Amygdala (tissue), 56 donors: ENCODE results near the gene USP22.

Source experiments
- DNase-seq, 56 donors: peaks; one replicate each; lab custom pipeline; 2025; lab: John Stamatoyannopoulos, UW

USP22 gene

DNA sequence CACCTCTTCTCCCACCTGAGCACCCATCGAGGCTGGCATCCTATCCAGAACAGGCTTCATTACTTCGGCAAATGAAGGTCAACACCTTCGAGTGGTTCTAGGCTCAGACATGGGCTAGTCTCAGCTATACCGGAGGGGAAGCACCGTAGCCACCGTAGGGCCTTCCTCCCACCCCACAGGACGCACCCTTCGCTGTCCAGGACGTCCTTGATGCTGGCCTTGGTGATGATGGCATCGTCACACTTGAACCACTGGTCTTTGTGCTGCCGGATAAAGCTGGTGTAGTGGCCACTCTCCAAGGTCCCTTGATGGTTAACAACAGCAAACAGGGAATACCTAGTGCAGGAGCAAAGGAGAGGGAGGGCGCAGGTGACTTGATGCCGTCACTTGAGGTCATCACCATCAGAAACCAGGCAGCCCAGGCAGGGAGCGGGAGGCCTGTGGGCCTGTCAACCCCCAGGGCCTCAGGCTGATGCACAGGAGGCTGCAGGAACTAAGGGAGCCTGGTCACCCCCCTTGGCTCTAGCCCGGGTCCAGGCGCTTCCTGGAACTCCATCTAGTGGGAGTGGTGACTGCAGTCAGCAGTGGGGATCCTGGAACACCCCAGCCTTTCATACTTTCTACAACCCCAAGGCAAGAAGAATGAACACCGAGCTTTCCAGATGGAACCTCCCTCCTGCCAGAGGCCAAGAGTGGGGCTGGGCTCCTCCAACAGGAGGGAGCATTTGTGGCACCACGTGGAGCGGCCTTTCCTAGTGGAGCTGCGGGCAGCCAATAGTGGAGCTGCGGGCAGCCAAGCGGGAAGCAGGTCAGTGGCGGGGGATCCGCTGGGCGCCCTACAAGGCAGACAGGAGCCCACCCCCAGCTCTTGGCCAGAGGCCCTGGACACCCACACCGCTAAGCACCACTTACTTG is 38.5 kb downstream of the USP22 start:
- DNase-seq: peak in 17 of 56 donors; percentile 19 to 54 (median 38)

DNA sequence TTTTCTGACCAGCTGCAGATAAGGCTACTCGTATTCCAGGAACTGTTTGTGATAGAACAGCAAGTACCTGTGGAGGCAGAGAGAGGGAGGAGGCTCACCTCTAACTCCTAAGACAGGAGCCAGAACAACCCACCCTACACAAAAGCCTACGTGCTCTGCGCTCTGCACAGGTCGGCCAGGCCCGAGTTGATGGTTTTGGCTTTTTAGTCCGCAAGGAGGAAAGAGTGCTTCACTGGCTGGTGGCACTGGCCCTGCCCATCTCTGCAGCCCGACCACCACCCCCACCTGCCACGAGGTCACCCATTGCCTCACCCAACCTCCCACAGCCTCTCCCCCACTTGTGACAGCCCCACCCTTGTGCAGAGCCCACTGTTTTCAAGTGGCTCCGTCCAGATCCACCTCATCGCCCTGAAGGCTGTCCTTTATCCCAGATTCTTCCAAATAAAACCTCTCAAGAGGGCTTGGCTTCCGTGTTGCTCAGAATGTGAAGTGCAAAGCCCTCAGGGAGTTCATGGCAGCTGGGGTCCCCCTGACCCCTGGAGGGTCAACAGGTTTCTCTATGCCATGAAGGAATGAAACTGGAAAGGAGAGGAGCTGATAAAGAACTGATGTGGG is 39.7 kb downstream of the USP22 start:
- no peak for DNase-seq

DNA sequence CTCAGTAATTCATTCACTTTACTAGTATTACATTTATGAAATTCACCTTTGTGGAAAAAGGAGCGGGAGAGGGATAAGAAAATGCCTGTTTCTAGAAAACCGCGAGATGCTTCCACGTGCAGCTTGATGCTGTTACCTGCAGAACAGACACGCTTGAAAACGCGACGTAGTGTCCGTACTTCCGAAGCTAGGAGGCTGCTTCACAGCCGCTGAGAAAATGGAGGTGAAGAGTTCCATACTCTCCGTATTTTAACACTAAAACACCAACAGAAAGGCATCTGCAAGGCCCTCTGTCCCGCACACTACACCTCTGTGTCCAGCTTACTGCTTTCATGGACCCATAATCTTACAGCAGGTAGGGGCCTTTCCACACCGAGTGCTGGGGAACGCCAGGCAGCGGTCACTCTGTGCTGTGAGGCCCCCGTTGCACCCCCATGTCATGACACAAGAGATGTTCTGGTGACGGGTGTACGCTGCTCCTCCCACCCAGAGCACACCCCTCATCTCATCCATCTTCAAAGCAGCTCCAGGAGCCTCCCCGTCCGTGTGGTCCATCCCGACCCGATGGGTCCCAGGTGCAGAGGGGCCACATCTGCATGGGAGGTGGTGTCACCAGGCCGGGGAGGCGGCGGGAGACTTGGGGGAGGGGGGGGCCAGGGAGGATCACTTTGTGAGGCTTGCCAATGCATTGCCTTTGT is 40.4 kb downstream of the USP22 start:
- DNase-seq: no peak

DNA sequence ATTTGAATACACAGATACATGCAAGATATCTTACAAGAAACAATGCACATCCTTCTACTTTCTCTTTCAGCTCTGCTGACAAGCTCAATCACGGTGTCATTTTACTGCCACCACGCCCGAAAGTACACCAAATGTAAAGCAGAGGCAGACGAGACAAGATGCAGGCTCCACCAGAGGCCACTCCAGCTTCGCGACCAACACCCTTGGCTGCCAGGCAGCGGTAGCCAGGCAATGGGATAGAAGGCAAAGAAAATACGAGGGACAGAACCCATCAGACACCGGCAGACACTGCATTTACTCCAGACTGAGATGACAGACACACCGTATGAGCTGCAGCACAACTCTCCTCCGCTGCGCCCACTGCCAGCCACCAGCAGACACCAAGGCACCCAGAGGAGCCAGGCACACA is 41.0 kb downstream of the USP22 start:
- peak in 19 of 56 donors; percentile 20 to 66 (median 40) for DNase-seq

DNA sequence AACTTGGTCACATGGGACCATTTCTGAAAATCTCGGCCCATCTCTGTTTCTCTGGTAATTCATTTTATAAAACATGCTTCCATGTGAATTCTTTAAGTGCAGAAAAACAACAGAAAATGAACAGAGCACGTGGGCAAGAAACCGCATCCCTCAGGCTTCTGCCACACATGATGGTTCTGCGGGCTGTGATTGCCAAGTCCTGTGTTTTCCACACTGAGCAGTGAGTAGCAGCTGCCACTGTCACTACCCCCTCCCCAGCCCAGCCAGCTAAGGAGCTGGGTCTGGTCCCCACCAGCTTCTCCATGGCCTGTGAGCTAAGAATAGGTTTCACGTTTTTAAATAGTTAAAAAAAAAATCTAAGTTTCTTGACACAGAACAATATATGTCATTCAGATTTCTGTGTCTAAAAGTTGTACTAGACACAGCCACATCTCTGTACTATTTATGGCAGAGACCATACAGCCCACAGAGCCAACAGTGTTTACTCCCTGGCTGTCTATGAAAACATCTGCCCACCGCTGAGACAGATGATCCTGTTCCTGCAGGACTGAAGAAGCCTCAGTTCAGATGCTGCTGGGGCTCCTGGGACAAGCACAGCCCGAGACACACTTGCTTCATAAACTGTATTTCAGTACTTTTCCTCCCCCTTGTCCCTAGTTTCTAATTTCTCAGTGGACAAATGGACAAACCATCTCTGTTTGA is 41.5 kb downstream of the USP22 start:
- peak in 16 of 56 donors; percentile 17 to 68 (median 44) for DNase-seq

DNA sequence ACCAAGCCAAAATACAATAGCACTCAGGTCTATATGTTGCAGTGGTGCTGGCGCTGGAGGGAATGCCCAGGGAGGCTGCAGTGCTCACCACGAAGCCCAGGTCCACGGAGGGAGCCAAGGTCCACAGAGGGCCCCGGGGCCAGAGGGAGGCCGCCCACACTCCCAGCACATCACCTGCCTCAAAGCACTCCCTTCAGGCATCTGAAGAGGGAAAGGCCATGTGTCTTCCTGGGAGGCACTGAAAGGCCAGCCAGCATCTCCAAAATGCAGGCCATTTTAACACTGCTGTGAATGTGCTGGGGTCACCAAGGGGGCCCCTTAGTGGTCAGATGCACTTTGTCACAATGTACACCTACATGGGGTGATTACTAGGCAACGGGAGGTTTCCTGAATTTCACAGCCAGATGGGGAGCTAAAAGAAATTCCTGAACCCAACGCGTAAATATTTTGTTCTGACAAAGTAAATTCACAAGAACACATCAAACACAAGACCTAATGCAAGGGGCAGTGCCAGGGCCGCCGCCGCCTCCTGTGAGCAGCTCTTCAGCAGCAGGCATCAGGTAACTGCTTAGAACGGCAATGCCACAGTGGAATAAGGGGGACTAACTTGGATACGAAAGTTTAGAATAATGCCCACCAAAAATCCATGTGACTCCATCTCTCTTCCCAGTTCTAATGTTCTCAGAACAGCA is 42.8 kb downstream of the USP22 start:
- DNase-seq: no peak

DNA sequence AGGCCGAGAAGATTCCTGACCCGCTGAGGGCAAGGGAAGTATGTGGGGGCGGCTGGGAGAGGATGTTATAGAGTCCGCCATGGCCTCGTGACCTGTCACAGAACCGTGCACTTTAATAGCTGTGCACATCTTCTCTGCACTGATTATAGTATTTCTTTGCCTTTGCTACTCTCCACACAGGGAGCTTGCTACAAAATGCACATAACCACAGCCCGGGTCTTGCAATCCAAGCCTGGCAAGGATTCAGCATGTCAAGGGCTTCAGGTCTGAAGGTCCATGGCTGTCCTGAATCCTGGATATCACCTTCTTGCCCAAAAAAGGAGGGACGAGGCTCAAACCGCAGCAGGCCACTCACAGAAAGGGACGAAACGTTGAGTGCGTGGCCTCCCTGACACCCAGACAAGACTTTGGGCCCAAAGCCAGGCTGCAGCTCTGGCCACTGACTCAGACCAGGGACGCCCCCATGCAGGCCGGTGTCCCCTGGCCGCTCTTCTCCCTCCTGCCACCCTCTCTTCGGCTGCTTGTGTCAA is 43.7 kb downstream of the USP22 start:
- DNase-seq: peak in 9 of 56 donors; percentile 13 to 55 (median 36)

DNA sequence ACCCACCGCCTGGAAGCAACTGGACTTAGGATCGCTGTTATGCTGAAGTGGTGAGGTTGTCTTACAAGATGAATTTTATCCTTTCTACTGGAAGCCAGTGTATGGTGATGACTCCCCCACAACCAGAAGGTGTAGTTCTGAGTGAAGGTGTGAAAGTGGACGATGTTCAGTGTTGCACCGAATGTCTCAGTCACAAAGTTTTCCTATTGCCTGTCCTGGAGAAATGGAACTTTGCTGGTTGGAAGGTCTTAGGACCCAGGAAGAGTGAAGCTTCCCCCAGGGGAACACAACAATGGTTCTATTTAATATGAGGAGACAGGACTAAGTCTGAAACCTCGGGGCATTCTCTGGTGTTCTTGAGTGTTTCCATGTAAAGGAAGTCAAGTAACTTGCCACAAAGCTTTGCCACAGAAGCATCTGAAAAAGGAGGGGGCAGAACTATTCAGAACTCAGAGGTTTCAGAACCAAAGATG is 44.2 kb downstream of the USP22 start:
- no peak for DNase-seq

DNA sequence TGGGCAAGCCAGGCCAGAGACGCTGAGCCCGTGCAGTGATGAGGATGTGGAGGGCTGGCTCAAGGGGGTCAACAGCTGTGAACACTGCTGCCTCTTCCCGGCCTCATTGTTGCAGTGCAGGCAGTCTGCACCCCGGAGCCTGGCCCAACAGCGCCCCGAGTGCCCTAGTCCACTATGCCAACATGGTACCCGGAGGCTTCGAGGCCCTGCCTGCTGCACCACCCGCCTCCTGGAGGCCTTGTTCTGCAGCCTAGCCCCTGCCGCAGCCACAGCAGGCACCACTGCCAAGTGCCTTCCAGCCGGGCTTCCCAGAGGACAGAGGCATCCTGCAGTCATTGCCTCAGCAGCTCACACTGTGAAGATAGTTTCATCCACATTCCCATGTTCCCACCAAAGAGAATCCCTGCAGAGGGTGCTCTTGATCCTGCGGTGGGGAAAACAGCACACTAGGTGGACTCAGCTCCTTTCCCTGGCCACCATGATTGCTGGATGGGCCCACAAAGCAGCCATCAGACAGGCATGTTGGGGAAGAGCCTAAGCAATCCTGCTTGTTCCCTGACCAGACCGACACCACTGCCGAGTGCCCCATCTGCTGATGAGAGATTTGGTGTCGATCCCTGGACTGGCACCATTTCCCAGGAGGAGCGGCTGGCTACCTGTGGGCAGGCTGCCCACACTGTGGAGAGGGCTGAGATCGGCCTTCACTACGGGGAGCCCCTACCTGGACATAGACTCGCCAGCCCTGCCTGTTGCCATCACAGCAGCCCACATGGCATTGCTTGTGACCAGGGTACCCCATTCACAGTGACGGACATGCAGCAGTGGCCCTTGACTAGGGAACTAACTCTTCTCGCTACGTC is 44.9 kb downstream of the USP22 start:
- DNase-seq: peak in 5 of 56 donors; percentile 17 to 39 (median 32)

DNA sequence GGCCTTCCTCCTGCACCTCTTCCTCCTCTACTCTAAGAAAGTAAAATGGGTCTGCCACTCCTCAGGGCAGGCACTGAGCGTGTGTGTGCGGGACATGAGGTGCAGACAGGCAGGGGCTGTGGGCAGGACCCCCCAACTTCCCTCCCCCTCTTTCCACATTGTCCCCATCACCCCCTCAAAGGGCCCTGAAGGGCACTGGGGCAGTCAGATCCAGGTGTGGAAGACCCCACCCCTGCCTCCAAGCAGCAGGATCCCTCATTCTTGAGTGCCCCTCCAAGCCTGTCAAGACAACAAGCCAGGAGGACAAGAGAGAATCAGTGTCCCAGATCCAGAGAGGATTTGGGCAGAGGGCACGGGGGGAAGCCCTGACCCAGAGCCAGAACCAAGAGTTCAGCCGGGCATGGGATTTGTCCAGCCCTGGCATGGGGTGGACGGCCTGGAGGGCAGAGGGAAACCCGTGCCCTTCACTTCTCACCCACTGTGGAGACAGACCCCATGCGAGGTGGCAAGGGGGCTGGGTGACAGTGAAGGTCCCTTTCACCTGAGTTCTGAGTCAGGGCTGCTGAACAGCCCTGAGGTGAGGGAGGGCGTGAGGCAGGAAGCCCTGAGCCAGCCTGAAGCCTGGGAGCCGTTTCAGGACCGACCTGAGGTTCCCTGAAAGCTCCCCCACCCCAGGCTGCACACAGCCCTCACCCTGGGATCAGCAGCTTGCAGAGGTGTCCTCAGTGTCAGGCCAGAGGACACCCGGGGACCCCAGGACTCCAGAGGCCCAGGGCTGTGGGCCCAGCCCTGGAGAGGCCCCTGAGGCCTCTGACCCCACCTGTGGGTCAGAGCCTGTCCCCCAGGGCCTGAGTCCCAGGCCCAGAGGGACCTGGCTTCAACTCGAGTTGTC is 45.8 kb downstream of the USP22 start:
- DNase-seq: no peak

DNA sequence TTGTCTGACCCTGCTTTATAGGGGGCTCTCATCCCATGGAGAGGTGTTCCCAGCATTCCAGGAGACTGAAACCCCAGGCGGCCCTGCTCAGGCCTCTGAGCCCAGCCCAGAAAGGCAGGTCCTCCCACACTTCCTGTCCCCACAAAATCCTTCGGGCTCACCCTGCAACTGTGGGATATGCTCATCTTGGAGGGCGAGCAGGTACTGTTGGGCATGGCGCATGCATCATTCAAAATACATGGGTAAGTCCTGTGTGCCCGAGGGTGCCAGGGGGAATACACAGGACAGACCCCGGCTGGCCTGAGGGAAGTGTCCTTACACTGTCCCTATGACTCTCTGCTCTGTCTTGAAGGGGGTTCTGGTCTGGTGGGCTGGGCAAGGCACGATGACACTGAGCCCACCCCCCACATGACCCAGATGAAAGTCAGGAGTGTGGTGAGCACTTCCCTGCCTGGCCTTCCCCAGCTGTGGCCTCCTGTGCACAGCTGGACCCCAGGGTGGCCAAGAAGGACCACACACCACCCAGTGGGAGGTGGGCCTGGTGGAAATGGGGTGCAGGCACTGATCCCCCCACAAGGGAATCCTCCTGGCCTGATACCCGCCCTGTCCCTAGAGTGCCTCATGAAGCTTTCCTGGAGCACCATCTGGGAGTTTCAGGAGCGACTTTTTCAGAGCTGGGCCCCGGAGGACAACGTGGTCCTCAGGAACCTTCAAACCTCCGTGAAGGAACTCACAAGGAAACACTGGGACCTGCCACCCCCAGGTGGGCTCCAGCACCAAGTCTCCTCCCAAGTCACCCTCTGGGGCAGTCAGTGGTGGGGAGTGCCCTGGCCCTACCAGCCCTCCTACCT is 46.7 kb downstream of the USP22 start:
- no peak for DNase-seq

DNA sequence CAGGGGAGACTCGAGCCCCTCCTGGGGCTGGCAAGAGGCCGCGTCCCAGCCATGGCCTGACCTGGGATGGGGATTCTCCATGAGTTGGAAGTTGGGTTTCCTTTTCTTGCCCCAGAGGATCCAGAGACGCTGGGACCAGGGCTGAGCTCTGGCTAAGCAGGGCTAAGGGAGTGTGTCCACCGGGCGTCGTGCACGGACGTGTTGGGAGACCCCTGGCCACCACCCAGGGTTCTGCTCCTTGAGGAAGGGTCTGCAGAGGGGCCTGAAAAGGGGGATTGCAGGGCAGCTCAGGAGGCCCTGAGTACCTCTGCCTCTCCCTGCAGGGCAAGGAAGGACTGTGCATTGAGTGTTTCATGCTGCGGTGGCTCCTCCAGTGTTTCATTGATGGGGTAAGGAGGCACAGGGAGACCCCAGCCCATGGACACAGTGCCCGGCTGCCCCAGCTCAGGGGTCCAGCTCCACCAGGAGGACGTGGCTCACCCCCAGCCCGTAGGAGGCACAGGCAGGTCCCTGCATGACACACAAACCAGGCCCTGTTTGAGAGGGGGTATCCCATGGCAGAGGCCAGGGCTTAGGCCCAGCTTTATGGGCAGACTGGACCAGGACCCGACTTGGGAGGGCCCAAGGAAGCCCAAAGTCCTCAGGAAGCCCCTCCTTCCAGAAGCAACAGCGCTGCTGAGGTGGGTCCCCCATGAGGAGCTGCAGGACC is 47.5 kb downstream of the USP22 start:
- no peak for DNase-seq

DNA sequence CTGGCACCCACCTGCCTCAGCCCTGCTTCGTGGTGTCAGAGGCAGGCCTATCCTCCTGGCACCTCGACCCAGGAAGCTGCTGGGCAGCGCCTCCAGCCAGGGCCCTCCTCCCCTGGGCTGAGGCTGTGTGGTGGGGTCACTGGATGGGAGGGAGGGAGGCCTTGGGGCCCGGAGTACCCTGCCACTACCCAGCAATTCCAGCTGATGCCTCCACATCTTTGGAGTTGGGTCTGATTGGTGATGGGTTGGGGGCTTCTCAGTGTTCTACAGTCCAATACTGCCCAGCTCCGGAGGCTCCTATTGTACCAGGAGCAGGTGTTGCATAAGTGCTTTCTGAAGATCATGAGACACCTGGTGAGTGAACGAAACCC is 48.0 kb downstream of the USP22 start:
- DNase-seq: no peak

DNA sequence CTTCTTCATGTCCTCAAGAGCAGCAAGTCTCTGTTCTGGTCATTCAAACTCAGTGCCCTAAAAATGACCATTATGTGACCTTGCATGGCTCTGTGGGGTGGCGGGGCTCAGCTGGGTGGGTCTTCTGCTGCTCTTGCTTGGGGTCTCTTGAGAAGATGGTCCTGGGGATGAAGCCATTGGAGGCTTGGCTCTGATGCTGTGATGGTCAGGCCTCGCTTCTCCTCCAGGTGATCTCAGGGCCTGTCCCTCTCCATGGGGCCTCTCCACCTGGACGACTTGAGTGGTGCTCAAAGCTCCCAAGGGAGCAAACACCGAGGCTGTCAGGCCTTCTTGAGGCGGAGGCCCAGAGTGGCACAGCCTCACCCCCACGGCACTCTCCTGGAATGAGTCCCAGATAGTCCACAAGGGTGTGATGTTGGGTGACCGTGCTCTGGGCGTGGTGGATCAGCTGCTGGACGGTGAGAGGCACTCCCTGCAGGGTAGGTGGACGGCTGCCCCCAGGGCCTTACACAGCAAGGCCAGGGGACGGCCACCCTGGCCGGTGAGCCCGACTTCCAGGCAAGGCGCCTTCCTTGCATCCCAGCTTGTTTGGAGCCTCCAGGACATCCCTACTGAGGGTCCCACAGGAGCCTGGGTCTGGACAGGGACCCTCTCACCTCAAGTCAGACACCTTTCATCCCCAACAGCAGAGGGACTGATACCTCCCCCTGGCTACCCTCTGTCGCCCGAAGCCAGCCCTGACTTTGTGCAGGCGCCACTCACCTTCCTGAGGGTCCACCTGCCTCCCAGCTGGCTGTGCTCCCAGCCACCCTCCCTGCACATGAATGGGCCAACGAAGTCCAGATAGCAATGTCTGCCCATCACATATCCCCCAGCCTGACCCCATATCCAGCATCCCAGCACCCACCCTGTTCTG is 48.7 kb downstream of the USP22 start:
- DNase-seq: no peak
